Body of pancreas (tissue), 4 donors: ENCODE results near the gene TMED5. TPM values are rescaled to one million over a fixed set of nuclear protein-coding genes. Genes with fewer than 3 reads are reported as not detected.

Experiments
- ATAC-seq: fragments of 150-250 bp; one replicate; pipeline ENCODE4 v1.9.1; 2016
- DNase-seq, 4 donors: peaks; one replicate each; pipeline ENCODE4 v3.0.0-alpha.2; 2019
- H3K27ac ChIP-seq, 4 donors: fragments of 200-600 bp; sonication (generic); 1 replicate in 3 of 4; 2 replicates in 1 of 4; pipeline versions ENCODE4 v1.5.1 to v1.6.1; 2016 to 2019; ENCODE audit warnings: mild to moderate bottlenecking in 1 of 4, mixed read lengths in 1 of 4, moderate library complexity in 1 of 4
- H3K27me3 ChIP-seq, 2 donors: fragments of 200-600 bp; sonication (generic); one replicate each; pipeline ENCODE4 v1.6.0; 2016; ENCODE audit warnings: mild to moderate bottlenecking in 1 of 2
- H3K36me3 ChIP-seq, 2 donors: fragments of 200-600 bp; sonication (generic); replicated peaks in 1 of 2; 2 replicates each; pipeline ENCODE4 v1.5.1; 2016; ENCODE audit warnings: low read depth in 2 of 2; ENCODE audit not compliant: insufficient read depth in 1 of 2
- H3K4me1 ChIP-seq: fragments of 200-600 bp; sonication (generic); one replicate; pipeline ENCODE4 v1.6.0; 2016
- H3K4me3 ChIP-seq, 2 donors: fragments of 200-600 bp; sonication (generic); 1 replicate in 1 of 2; 2 replicates in 1 of 2; pipeline ENCODE4 v1.5.1; 2016 to 2019
- H3K9me3 ChIP-seq, 3 donors: fragments of 200-600 bp; sonication (generic); 1 replicate in 2 of 3; 2 replicates in 1 of 3; pipeline ENCODE4 v1.5.1; 2016
- CTCF ChIP-seq, 7 experiments: fragments of 450-650 bp in 4 of 7; fragments of 200-600 bp in 3 of 7; sonication (generic) in 3 of 7; IDR thresholded peaks; one replicate each; pipeline ENCODE4 v1.5.1; 2016 to 2019; ENCODE audit warnings: antibody characterized with exemption in 7 of 7
- POLR2A ChIP-seq, 3 donors: fragments of 450-650 bp; IDR thresholded peaks; one replicate each; pipeline ENCODE4 v1.6.1; 2016; ENCODE audit warnings: antibody characterized with exemption in 3 of 3, mild to moderate bottlenecking in 2 of 3
- WGBS, 2 donors: methylation state at CpG; one replicate each; pipeline ENCODE4 v1.1.5; 2017; 5-methylcytosine and 5-hydroxymethylcytosine counted together
- intact Hi-C: fragments of 100-400 bp; cut with DNase I; formaldehyde crosslinking; loops from one replicate; pipeline ENCODE4 v1.15.1; 2023
- small RNA-seq: library from RNA; depleted of rRNA; stranded (forward); fragments of <200 nt; gene quantifications from one replicate; pipeline ENCODE3, GENCODE V24; 2016
- total RNA-seq, 2 donors: library from RNA; depleted of rRNA; stranded (reverse); fragments of >200 nt; gene quantifications; one replicate each; pipeline ENCODE4 v1.1.0, GENCODE V29; 2016

Gene TMED5
- total RNA-seq, 2 donors from 2014 or later: 31.1 to 31.3 TPM

GRCh38 chr1:93107395-93107794, 72.8 kb downstream of the TMED5 start:
- 96 to 98% methylated on average over 4 of the region's 4 CpGs for WGBS, 2 donors
- H3K27me3 ChIP-seq: no peaks in the 10 kb centered on the region
- H3K9me3 ChIP-seq: no peaks in the 10 kb centered on the region
- no peak overlapping the region for H3K27ac ChIP-seq
- peaks cover 11% of the 10 kb centered on the region for H3K4me1 ChIP-seq
- no peak for ATAC-seq
- TF ChIP-seq CTCF (IDR thresholded peaks at IDR 0.05): no peak
- TF ChIP-seq POLR2A (IDR thresholded peaks at IDR 0.05): no peak
- no peak overlapping the region for H3K4me3 ChIP-seq
- intact Hi-C loops: no loop called here
- H3K36me3 ChIP-seq: no peaks in the 10 kb centered on the region
- DNase-seq: no peak

GRCh38 chr1:93106226-93106625, 74.0 kb downstream of the TMED5 start:
- ATAC-seq (no peak), DNase-seq (no peak)
- H3K4me1 ChIP-seq: peaks cover 11% of the 10 kb centered on the region
- no peaks in the 10 kb centered on the region for H3K27me3 ChIP-seq
- H3K4me3 ChIP-seq: no peak overlapping the region
- H3K27ac ChIP-seq: no peak overlapping the region
- H3K36me3 ChIP-seq: no peaks in the 10 kb centered on the region
- 80 to 84% methylated on average over 2 of the region's 2 CpGs for WGBS, 2 donors
- TF ChIP-seq CTCF (IDR thresholded peaks at IDR 0.05): no peak
- no peak for TF ChIP-seq POLR2A (IDR thresholded peaks at IDR 0.05)
- intact Hi-C loops: no loop called here
- no peaks in the 10 kb centered on the region for H3K9me3 ChIP-seq

GRCh38 chr1:93102142-93102541, 78.1 kb downstream of the TMED5 start:
- H3K4me1 ChIP-seq: peaks cover 6% of the 10 kb centered on the region
- no peak overlapping the region for H3K4me3 ChIP-seq
- H3K27me3 ChIP-seq: no peaks in the 10 kb centered on the region
- 92 to 100% methylated on average over 4 of the region's 4 CpGs for WGBS, 2 donors
- intact Hi-C loops: no loop called here
- no peaks in the 10 kb centered on the region for H3K36me3 ChIP-seq
- no peak overlapping the region for H3K27ac ChIP-seq
- TF ChIP-seq CTCF (IDR thresholded peaks at IDR 0.05) (no peak), POLR2A (IDR thresholded peaks at IDR 0.05) (no peak)
- ATAC-seq (no peak), DNase-seq (no peak)
- no peaks in the 10 kb centered on the region for H3K9me3 ChIP-seq

Small RNA genes within 50 kb of the gene (small RNA-seq; reads per million reads assigned to genes)
- not detected for gene AC126124.1

Other genes starting within 250 kb of the TMED5 start
- 1 to 10 TPM; 3.9 to 8.2 TPM for gene DIPK1A, start 219.0 kb downstream of the TMED5 start, total RNA-seq
- gene MTF2, start 101.1 kb downstream of the TMED5 start, total RNA-seq: 10 to 100 TPM; 13.5 to 13.7 TPM
- 1 to 10 TPM; 1.3 to 4.4 TPM for gene CCDC18, start 311 bp upstream of the TMED5 start, total RNA-seq
- 10 to 100 TPM in 1 of 2 donors, 1 to 10 TPM in 1; 9.9 to 23.3 TPM for gene DR1, start 165.5 kb upstream of the TMED5 start, total RNA-seq